Upper lobe of left lung (tissue), 6 donors: Measurements from ENCODE around the gene ICAM1. TPM values are rescaled to one million over a fixed set of nuclear protein-coding genes. Genes with fewer than 3 reads are reported as not detected.

ENCODE experiments used
- ATAC-seq, 2 donors: fragments of 200-7000 bp; cut with Tn5 transposase; one replicate each; pipeline ENCODE4 v1.9.1; 2022; ENCODE audit warnings: mild to moderate bottlenecking in 2 of 2, moderate library complexity in 2 of 2; ENCODE audit not compliant: low FRiP score in 2 of 2
- DNase-seq, 2 donors: peaks; one replicate each; pipeline ENCODE4 v3.0.0-alpha.2; 2019 to 2020
- H3K27ac ChIP-seq, 4 donors: fragments of 200-600 bp; sonication (generic); one replicate each; pipeline ENCODE4 v1.5.1; 2016 to 2019
- H3K27me3 ChIP-seq, 4 donors: fragments of 200-600 bp; sonication (generic); one replicate each; pipeline ENCODE4 v1.5.1; 2017 to 2019
- H3K36me3 ChIP-seq, 4 donors: fragments of 200-600 bp; sonication (generic); one replicate each; pipeline ENCODE4 v1.5.1; 2016 to 2019
- H3K4me1 ChIP-seq, 4 donors: fragments of 200-600 bp; sonication (generic); one replicate each; pipeline ENCODE4 v1.5.1; 2018 to 2019
- H3K4me3 ChIP-seq, 4 donors: fragments of 200-600 bp; sonication (generic); one replicate each; pipeline ENCODE4 v1.5.1; 2017 to 2019; ENCODE audit warnings: mild to moderate bottlenecking in 2 of 4, moderate library complexity in 1 of 4
- H3K9me3 ChIP-seq, 4 donors: fragments of 200-600 bp; sonication (generic); one replicate each; pipeline ENCODE4 v1.5.1; 2018 to 2019
- EP300 ChIP-seq, 4 donors: sonication (generic); formaldehyde crosslinking; IDR thresholded peaks; one replicate each; pipeline ENCODE4 v1.5.1; 2017; ENCODE audit warnings: antibody characterized with exemption in 4 of 4, control low read depth in 2 of 4
- POLR2A ChIP-seq, 4 donors: fragments of 450-650 bp; IDR thresholded peaks; one replicate each; pipeline ENCODE4 v1.5.1; 2016 to 2017; ENCODE audit warnings: antibody characterized with exemption in 4 of 4, mild to moderate bottlenecking in 2 of 4
- POLR2AphosphoS5 ChIP-seq, 2 donors: sonication (generic); formaldehyde crosslinking; IDR thresholded peaks; one replicate each; pipeline ENCODE4 v1.5.1; 2017; ENCODE audit warnings: antibody characterized with exemption in 2 of 2
- WGBS, 2 donors: methylation state at CpG; one replicate each; pipeline ENCODE4 v1.1.5; 2017 to 2018; 5-methylcytosine and 5-hydroxymethylcytosine counted together
- total RNA-seq, 6 donors: library from RNA; depleted of rRNA in 4 of 6; stranded (reverse); fragments of >200 nt in 4 of 6; gene quantifications; one replicate each; pipeline versions ENCODE4 v1.1.0 to v1.2.1, GENCODE V29; 2016 to 2021
- TF ChIP-seq, protein P1 (sequence below), 6 experiments: fragments of 450-650 bp in 4 of 6; fragments of 200-600 bp in 2 of 6; sonication (generic) in 2 of 6; IDR thresholded peaks; one replicate each; pipeline ENCODE4 v1.5.1; 2016 to 2019; ENCODE audit warnings: antibody characterized with exemption in 6 of 6
- donor health status: DM: no; HTN: no; CAD: no; lungs with moderate emphysema.
- donor health status: DM: no; HTN: yes; CAD: no; lungs with severe emphysema.

Gene ICAM1
- total RNA-seq, 6 donors from 2014 or later = 190 to 791 (median 356) TPM

DNA sequence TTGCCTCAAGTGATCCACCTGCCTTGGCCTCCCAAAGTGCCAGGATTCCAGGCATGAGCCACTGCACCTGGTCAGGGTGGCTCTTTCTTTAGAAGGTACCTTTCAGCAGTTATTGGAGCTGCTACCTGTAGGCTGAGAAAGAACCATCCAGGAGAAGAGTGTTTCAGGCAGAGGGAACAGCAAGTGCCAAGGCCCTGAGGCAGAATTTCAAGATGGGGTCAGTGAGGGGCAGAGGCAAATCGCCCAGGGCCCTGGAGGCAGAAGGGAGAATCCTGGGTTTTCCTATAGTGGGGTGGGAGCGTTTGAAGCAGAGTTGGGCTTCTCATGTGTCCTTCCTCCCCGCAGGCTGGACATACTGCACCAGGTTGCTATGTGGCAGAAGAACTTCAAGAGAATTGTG is 16.7 kb upstream of the ICAM1 start:
- Histone ChIP-seq H3K27ac (no peak overlapping the region), H3K27me3 (no peaks in the 10 kb centered on the region), H3K9me3 (no peaks in the 10 kb centered on the region), H3K36me3 (peaks cover 10 to 50% (median 44%) of the 10 kb centered on the region in 4 donors), H3K4me1 (peaks cover 16 to 38% (median 17%) of the 10 kb centered on the region in 4 donors), H3K4me3 (no peak overlapping the region)
- ATAC-seq = no peak
- no peak for TF ChIP-seq POLR2A (IDR thresholded peaks at IDR 0.05)
- TF ChIP-seq, protein P1, sequence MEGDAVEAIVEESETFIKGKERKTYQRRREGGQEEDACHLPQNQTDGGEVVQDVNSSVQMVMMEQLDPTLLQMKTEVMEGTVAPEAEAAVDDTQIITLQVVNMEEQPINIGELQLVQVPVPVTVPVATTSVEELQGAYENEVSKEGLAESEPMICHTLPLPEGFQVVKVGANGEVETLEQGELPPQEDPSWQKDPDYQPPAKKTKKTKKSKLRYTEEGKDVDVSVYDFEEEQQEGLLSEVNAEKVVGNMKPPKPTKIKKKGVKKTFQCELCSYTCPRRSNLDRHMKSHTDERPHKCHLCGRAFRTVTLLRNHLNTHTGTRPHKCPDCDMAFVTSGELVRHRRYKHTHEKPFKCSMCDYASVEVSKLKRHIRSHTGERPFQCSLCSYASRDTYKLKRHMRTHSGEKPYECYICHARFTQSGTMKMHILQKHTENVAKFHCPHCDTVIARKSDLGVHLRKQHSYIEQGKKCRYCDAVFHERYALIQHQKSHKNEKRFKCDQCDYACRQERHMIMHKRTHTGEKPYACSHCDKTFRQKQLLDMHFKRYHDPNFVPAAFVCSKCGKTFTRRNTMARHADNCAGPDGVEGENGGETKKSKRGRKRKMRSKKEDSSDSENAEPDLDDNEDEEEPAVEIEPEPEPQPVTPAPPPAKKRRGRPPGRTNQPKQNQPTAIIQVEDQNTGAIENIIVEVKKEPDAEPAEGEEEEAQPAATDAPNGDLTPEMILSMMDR (IDR thresholded peaks at IDR 0.05) = no peak
- TF ChIP-seq EP300 (IDR thresholded peaks at IDR 0.05) = no peak
- TF ChIP-seq POLR2AphosphoS5 (IDR thresholded peaks at IDR 0.05) = no peak
- WGBS, 2 donors = 88 to 89% methylated on average over 3 of the region's 3 CpGs
- no peak for DNase-seq

DNA sequence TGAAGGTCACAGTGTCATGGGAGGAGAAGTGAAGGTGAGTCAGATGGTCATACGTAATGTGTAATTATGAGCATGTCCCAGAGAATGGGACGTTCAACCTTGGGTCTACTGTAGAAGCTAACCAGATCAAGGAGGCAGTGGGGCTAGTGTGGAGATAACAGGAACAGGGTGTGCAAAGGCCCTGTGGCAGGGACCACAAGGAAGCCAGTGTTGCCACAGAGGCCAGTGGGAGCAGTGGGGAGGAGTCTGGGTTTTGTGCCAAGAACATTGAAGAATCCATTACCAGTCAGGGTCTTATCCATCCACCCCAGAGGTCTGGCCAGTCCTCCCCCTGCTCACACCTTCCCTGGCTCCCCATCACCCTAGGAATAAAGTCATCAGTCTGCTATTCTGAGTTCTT is 15.6 kb upstream of the ICAM1 start:
- ATAC-seq (no peak), DNase-seq (no peak)
- Histone ChIP-seq H3K4me1 (peaks cover 19 to 42% (median 25%) of the 10 kb centered on the region in 4 donors), H3K27ac (peak overlapping the region in 1 of 4 donors; percentile 41), H3K4me3 (no peak overlapping the region), H3K36me3 (peaks cover 10 to 50% (median 44%) of the 10 kb centered on the region in 4 donors), H3K9me3 (no peaks in the 10 kb centered on the region), H3K27me3 (no peaks in the 10 kb centered on the region)
- WGBS, 2 donors = 95 to 98% methylated on average over 2 of the region's 2 CpGs
- TF ChIP-seq POLR2AphosphoS5 (IDR thresholded peaks at IDR 0.05) (no peak), EP300 (IDR thresholded peaks at IDR 0.05) (no peak), POLR2A (IDR thresholded peaks at IDR 0.05) (no peak)
- TF ChIP-seq, protein P1 (IDR thresholded peaks at IDR 0.05) = no peak

DNA sequence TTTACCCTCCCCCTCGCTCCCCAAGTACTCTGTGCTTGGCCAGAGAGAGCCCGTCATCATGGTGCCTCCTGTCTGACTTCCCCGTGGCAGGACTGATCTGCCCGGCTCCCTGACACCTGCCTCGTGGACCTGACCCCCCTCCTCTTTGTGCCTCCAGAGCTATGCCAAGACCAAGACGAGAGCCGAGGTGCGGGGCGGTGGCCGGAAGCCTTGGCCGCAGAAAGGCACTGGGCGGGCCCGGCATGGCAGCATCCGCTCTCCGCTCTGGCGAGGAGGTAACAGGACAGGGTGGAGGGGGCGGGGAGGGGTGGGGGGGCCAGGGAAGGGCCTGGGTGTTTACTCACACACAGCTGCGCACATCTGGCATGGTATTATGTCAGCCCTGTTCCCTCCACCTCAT is 14.4 kb upstream of the ICAM1 start:
- DNase-seq (peak in 1 of 2 donors; percentile 80), ATAC-seq (no peak)
- H3K36me3 ChIP-seq = peaks cover 10 to 50% (median 44%) of the 10 kb centered on the region in 4 donors
- TF ChIP-seq POLR2A (IDR thresholded peaks at IDR 0.05) (no peak), EP300 (IDR thresholded peaks at IDR 0.05) (no peak), POLR2AphosphoS5 (IDR thresholded peaks at IDR 0.05) (no peak)
- TF ChIP-seq, protein P1 (IDR thresholded peaks at IDR 0.05) = no peak
- whole genome bisulfite sequencing, 2 donors = 67 to 74% methylated on average over 14 to 16 of the region's 18 CpGs
- no peaks in the 10 kb centered on the region for H3K9me3 ChIP-seq
- no peak overlapping the region for H3K4me3 ChIP-seq
- peaks cover 15 to 40% (median 23%) of the 10 kb centered on the region in 4 donors for H3K4me1 ChIP-seq
- H3K27me3 ChIP-seq = no peaks in the 10 kb centered on the region
- H3K27ac ChIP-seq = peak overlapping the region in 3 of 4 donors; percentile 28 to 41 (median 38)

DNA sequence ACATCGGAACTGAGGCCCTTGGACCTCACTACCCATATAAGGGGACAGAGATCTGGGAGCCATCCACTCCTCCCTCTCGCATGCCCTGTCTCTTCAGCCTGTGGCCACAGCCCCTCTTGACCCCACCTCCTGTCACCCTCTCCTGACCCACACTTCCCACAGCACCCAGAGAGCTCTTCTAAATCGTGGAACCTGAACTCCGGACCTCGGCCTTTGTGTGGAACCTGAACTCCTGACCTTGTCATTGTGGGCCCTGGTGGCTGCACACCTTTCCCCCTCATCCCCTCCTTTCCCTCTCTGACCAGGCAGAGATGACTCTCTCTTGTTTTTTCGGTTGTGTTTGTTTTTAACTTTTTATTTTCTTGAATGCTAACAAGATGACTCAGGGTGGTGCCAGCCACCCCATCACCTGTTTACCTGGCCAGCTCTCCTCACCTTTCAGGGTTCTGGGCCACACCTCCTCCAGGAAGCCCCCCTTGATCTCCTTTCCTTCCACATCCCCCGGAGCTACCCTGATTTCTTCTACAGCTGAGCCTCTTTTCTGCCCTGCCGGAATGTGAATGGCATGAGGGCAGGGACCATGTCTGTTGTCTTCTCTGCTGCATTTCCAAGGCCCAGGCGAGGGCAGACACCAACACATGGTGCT is 13.8 kb upstream of the ICAM1 start:
- Histone ChIP-seq H3K4me3 (no peak overlapping the region), H3K4me1 (peaks cover 15 to 40% (median 23%) of the 10 kb centered on the region in 4 donors), H3K36me3 (peaks cover 10 to 50% (median 44%) of the 10 kb centered on the region in 4 donors), H3K9me3 (no peaks in the 10 kb centered on the region), H3K27me3 (no peaks in the 10 kb centered on the region), H3K27ac (peak overlapping the region in 2 of 4 donors; percentile 24 to 28)
- TF ChIP-seq, protein P1 (IDR thresholded peaks at IDR 0.05) = no peak
- no peak for TF ChIP-seq EP300 (IDR thresholded peaks at IDR 0.05)
- 75 to 84% methylated on average over 9 of the region's 9 CpGs for WGBS, 2 donors
- no peak for DNase-seq
- no peak for ATAC-seq
